SK-N-SH (cell line): ENCODE results near the gene STON2.

ENCODE experiments used
- EP300 ChIP-seq, 2 experiments: IDR thresholded peaks; 2 replicates each; pipeline versions ENCODE4 v1.4.0 to v1.6.1; 2012; ENCODE audit warnings: borderline replicate concordance in 1 of 2, low read depth in 1 of 2, low read length in 1 of 2
- FOXM1 ChIP-seq: IDR thresholded peaks from 2 replicates; pipeline ENCODE4 v1.4.0; 2012; ENCODE audit warnings: low read depth, mild to moderate bottlenecking
- MAX ChIP-seq: IDR thresholded peaks from 2 replicates; pipeline ENCODE4 v1.4.0; 2012; ENCODE audit warnings: low read depth
- MEF2A ChIP-seq: IDR thresholded peaks from 2 replicates; pipeline ENCODE4 v1.4.0; 2012; ENCODE audit warnings: low read depth, borderline replicate concordance
- NRF1 ChIP-seq: IDR thresholded peaks from 2 replicates; pipeline ENCODE4 v1.6.1; 2012; ENCODE audit warnings: low read depth, mild to moderate bottlenecking, low read length
- POLR2AphosphoS5 ChIP-seq: IDR thresholded peaks from 2 replicates; pipeline ENCODE4 v1.6.1; 2012; ENCODE audit warnings: low read depth, low read length
- RAD21 ChIP-seq: IDR thresholded peaks from 2 replicates; pipeline ENCODE4 v1.6.1; 2012; ENCODE audit warnings: mild to moderate bottlenecking, low read length
- RCOR1 ChIP-seq: fragments of 150-350 bp; IDR thresholded peaks from 2 replicates; pipeline ENCODE4 v1.6.1; 2017; ENCODE audit warnings: antibody characterized with exemption, low read length
- TAF1 ChIP-seq: IDR thresholded peaks from 2 replicates; pipeline ENCODE4 v1.6.1; 2012; ENCODE audit warnings: low read depth, mild to moderate bottlenecking, low read length, moderate library complexity, borderline replicate concordance
- YY1 ChIP-seq: IDR thresholded peaks from 2 replicates; pipeline ENCODE4 v1.4.0; 2012; ENCODE audit warnings: low read depth, mild to moderate bottlenecking
- ZBTB33 ChIP-seq: IDR thresholded peaks from 2 replicates; pipeline ENCODE4 v1.4.0; 2012; ENCODE audit warnings: low read depth, borderline replicate concordance
- TF ChIP-seq, protein P1 (sequence below): fragments of 200-600 bp; sonication (generic); IDR thresholded peaks from 2 replicates; pipeline ENCODE4 v1.6.1; 2017; ENCODE audit warnings: antibody characterized with exemption, mild to moderate bottlenecking, moderate library complexity
- TF ChIP-seq, protein P2 (sequence below): IDR thresholded peaks from 2 replicates; pipeline ENCODE4 v1.6.1; 2012; ENCODE audit warnings: mild to moderate bottlenecking, low read depth, low read length, moderate library complexity
- TF ChIP-seq, protein P3 (sequence below): fragments of 150-350 bp; IDR thresholded peaks from 2 replicates; pipeline ENCODE4 v1.6.1; 2016; ENCODE audit warnings: mild to moderate bottlenecking, low read depth, low read length

GRCh38 chr14:81341781-81342180 lies 58.3 kb downstream of the STON2 start:
- no peak for TF ChIP-seq POLR2AphosphoS5
- TF ChIP-seq, protein P1, sequence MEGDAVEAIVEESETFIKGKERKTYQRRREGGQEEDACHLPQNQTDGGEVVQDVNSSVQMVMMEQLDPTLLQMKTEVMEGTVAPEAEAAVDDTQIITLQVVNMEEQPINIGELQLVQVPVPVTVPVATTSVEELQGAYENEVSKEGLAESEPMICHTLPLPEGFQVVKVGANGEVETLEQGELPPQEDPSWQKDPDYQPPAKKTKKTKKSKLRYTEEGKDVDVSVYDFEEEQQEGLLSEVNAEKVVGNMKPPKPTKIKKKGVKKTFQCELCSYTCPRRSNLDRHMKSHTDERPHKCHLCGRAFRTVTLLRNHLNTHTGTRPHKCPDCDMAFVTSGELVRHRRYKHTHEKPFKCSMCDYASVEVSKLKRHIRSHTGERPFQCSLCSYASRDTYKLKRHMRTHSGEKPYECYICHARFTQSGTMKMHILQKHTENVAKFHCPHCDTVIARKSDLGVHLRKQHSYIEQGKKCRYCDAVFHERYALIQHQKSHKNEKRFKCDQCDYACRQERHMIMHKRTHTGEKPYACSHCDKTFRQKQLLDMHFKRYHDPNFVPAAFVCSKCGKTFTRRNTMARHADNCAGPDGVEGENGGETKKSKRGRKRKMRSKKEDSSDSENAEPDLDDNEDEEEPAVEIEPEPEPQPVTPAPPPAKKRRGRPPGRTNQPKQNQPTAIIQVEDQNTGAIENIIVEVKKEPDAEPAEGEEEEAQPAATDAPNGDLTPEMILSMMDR: no peak
- TF ChIP-seq RAD21: no peak
- no peak for TF ChIP-seq YY1
- TF ChIP-seq FOXM1: no peak
- TF ChIP-seq, protein P2, sequence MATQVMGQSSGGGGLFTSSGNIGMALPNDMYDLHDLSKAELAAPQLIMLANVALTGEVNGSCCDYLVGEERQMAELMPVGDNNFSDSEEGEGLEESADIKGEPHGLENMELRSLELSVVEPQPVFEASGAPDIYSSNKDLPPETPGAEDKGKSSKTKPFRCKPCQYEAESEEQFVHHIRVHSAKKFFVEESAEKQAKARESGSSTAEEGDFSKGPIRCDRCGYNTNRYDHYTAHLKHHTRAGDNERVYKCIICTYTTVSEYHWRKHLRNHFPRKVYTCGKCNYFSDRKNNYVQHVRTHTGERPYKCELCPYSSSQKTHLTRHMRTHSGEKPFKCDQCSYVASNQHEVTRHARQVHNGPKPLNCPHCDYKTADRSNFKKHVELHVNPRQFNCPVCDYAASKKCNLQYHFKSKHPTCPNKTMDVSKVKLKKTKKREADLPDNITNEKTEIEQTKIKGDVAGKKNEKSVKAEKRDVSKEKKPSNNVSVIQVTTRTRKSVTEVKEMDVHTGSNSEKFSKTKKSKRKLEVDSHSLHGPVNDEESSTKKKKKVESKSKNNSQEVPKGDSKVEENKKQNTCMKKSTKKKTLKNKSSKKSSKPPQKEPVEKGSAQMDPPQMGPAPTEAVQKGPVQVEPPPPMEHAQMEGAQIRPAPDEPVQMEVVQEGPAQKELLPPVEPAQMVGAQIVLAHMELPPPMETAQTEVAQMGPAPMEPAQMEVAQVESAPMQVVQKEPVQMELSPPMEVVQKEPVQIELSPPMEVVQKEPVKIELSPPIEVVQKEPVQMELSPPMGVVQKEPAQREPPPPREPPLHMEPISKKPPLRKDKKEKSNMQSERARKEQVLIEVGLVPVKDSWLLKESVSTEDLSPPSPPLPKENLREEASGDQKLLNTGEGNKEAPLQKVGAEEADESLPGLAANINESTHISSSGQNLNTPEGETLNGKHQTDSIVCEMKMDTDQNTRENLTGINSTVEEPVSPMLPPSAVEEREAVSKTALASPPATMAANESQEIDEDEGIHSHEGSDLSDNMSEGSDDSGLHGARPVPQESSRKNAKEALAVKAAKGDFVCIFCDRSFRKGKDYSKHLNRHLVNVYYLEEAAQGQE: no peak
- TF ChIP-seq MEF2A: no peak
- no peak for TF ChIP-seq ZBTB33
- no peak for TF ChIP-seq NRF1
- no peak for TF ChIP-seq EP300 (IDR thresholded peaks at IDR 0.05; ENCODE audit: borderline replicate concordance in 1 of 2, low read depth in 1 of 2, low read length in 1 of 2)
- TF ChIP-seq MAX: no peak
- no peak for TF ChIP-seq TAF1
- TF ChIP-seq, protein P3, sequence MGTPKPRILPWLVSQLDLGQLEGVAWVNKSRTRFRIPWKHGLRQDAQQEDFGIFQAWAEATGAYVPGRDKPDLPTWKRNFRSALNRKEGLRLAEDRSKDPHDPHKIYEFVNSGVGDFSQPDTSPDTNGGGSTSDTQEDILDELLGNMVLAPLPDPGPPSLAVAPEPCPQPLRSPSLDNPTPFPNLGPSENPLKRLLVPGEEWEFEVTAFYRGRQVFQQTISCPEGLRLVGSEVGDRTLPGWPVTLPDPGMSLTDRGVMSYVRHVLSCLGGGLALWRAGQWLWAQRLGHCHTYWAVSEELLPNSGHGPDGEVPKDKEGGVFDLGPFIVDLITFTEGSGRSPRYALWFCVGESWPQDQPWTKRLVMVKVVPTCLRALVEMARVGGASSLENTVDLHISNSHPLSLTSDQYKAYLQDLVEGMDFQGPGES: no peak
- no peak for TF ChIP-seq RCOR1
